Pancreas (tissue), 10 donors: ENCODE data around the gene RAP1GAP. TPM values are rescaled to one million over a fixed set of nuclear protein-coding genes. Genes with fewer than 3 reads are reported as not detected.

ENCODE experiments used
- ATAC-seq, 4 donors: fragments of 200-7000 bp; cut with Tn5 transposase; one replicate each; pipeline versions ENCODE4 v1.8.0 to v1.9.1; 2020; ENCODE audit warnings: mild to moderate bottlenecking in 4 of 4, moderate library complexity in 4 of 4
- DNase-seq, 6 donors: peaks; one replicate each; pipeline ENCODE4 v3.0.0-alpha.2; 2020
- FAIRE-seq: peaks from 2 replicates; lab custom pipeline; 2012; peaks lifted over from hg19 to GRCh38; lab: Jason Lieb, UNC
- H3K27ac ChIP-seq, 4 donors: fragments of 200-600 bp; sonication (generic); 1 replicate in 3 of 4; 2 replicates in 1 of 4; pipeline versions ENCODE4 v1.5.0 to v1.8.0; 2020
- H3K27me3 ChIP-seq, 4 donors: fragments of 200-600 bp; one replicate each; pipeline ENCODE4 v1.8.0; 2021
- H3K36me3 ChIP-seq, 3 donors: fragments of 200-600 bp; sonication (generic) in 1 of 3; one replicate each; pipeline versions ENCODE4 v1.5.0 to v1.8.0; 2020 to 2021
- H3K4me1 ChIP-seq, 3 donors: fragments of 200-600 bp; one replicate each; pipeline ENCODE4 v1.8.0; 2021
- H3K4me3 ChIP-seq, 4 donors: fragments of 200-600 bp; sonication (generic) in 2 of 4; one replicate each; pipeline versions ENCODE4 v1.5.0 to v1.8.0; 2020 to 2021
- H3K9me3 ChIP-seq, 4 donors: fragments of 200-600 bp; one replicate each; pipeline ENCODE4 v1.8.0; 2021
- WGBS, 2 donors: extraction: QIAGEN DNeasy Blood & Tissue Kit; methylation state at CpG; one replicate each; pipeline ENCODE4 v1.1.7; 2013; 5-methylcytosine and 5-hydroxymethylcytosine counted together
- intact Hi-C, 3 donors: fragments of 100-400 bp; cut with DNase I; formaldehyde crosslinking; loops; one replicate each; pipeline versions ENCODE4 v1.11.1 to v1.14.2; 2022
- polyA plus RNA-seq, 2 donors: library from polyadenylated mRNA; stranded (reverse); fragments of 200-250 nt; gene quantifications; one replicate each; pipeline ENCODE4 v1.2.3, GENCODE V29; 2013
- total RNA-seq, 6 donors: library from RNA; stranded (reverse); fragmentation: NEBNext Ultra II Directional in 4 of 6; extraction: Animal tissue kit (Norgen Biotek cat#: 25700) in 4 of 6; gene quantifications; one replicate each; pipeline versions ENCODE4 v1.2.1 to v1.2.4, GENCODE V29; 2021 to 2023
- TF ChIP-seq, protein P1 (sequence below), 4 donors: fragments of 200-600 bp; sonication (generic) in 3 of 4; IDR thresholded peaks; one replicate each; pipeline versions ENCODE4 v1.5.0 to v1.8.0; 2021; ENCODE audit warnings: antibody characterized with exemption in 4 of 4
- donor health status: healthy with polysubstance abuse.
- donor health status: DM: no; HTN: no; CAD: no; lungs with moderate emphysema.
- donor health status: DM: no; HTN: no; CAD: no.
- donor health status: control.
- donor health status: control.
- donor health status: Bipolar disorder and iron deficiency.
- donor health status: DM: yes; HTN: yes; CAD: no.
- donor health status: DM: no; HTN: no; CAD: no.
- donor health status: DM: no; HTN: no; CAD: no.
- donor health status: DM: yes; HTN: yes; CAD: no.

RAP1GAP gene
- total and polyA plus RNA-seq, 8 donors: 53.4 to 100 (median 73.0) TPM

DNA sequence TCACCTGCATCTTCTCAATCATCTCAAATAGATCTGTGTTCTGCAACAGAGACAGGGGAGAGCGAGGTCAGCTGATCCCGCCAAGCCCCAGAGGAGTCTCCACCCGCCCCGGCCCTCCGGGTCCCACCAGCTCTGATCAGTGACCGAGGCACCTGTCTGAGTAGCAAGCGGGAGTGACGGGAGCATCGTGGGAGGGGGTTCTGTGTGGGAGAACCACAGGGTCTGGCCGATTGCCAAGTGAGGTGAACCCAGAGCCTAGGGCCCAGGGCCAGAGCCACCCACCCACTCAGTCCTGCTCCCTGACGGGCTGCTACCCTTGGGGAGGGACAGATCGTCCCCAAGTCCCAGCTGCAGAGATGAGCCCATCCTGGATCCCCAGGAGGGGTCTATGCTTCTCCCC is 49.1 kb downstream of the RAP1GAP start:
- DNase-seq (peak in 3 of 6 donors; percentile 39 to 84 (median 70)), FAIRE-seq (no peak)

DNA sequence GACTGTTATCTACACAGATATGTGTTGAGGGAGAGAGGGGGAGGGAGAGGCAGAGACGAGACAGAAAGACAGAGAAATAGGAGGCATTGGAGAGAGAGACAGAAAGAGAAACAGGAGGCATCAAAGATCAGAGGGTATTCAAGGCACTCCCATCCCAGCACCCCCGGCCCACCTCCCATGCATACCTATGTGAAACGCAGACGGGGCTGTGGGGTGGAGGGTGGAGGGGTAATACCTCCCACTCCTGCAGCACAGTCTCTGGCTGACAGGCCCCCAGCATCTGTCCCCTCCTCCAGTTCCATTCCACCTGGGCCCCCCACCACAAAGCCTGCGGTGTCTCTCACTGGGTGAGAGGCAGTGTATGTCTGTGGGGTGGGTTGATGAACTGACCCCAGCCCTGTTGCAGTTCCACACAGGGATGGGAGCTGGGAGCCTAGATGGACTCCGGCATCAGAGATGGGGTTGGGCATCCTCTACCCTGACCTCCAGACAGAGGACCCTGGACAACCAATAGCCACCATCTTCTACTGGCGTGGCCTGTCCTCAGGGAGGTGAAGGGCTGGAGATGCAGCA is 49.7 kb downstream of the RAP1GAP start:
- intact Hi-C loops: no loop called here
- 44 to 47% methylated on average over 7 of the region's 7 CpGs for WGBS, 2 donors
- no peak for FAIRE-seq
- peak overlapping the region; percentile 64 to 92 (median 84) for H3K4me3 ChIP-seq
- H3K27me3 ChIP-seq: no peaks in the 10 kb centered on the region
- TF ChIP-seq, protein P1, sequence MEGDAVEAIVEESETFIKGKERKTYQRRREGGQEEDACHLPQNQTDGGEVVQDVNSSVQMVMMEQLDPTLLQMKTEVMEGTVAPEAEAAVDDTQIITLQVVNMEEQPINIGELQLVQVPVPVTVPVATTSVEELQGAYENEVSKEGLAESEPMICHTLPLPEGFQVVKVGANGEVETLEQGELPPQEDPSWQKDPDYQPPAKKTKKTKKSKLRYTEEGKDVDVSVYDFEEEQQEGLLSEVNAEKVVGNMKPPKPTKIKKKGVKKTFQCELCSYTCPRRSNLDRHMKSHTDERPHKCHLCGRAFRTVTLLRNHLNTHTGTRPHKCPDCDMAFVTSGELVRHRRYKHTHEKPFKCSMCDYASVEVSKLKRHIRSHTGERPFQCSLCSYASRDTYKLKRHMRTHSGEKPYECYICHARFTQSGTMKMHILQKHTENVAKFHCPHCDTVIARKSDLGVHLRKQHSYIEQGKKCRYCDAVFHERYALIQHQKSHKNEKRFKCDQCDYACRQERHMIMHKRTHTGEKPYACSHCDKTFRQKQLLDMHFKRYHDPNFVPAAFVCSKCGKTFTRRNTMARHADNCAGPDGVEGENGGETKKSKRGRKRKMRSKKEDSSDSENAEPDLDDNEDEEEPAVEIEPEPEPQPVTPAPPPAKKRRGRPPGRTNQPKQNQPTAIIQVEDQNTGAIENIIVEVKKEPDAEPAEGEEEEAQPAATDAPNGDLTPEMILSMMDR (IDR thresholded peaks at IDR 0.05): no peak
- ATAC-seq: no peak
- no peaks in the 10 kb centered on the region for H3K36me3 ChIP-seq
- peaks cover 32 to 47% (median 44%) of the 10 kb centered on the region in 3 donors for H3K4me1 ChIP-seq
- DNase-seq: peak in 1 of 6 donors; percentile 56
- no peaks in the 10 kb centered on the region for H3K9me3 ChIP-seq
- H3K27ac ChIP-seq: peak overlapping the region in 2 of 4 donors; percentile 46 to 64

More for the DNA sequence above, 49.1 kb downstream of the RAP1GAP start:
- H3K27ac ChIP-seq: peak overlapping the region; percentile 3 to 64 (median 36)
- intact Hi-C loops: no loop called here
- H3K4me1 ChIP-seq: peaks cover 37 to 52% (median 50%) of the 10 kb centered on the region in 3 donors
- 24 to 33% methylated on average over 11 to 12 of the region's 12 CpGs for WGBS, 2 donors
- H3K27me3 ChIP-seq: no peaks in the 10 kb centered on the region
- H3K36me3 ChIP-seq: no peaks in the 10 kb centered on the region
- no peaks in the 10 kb centered on the region for H3K9me3 ChIP-seq
- TF ChIP-seq, protein P1 (IDR thresholded peaks at IDR 0.05): no peak
- peak overlapping the region; percentile 64 to 92 (median 84) for H3K4me3 ChIP-seq
- ATAC-seq: no peak

DNA sequence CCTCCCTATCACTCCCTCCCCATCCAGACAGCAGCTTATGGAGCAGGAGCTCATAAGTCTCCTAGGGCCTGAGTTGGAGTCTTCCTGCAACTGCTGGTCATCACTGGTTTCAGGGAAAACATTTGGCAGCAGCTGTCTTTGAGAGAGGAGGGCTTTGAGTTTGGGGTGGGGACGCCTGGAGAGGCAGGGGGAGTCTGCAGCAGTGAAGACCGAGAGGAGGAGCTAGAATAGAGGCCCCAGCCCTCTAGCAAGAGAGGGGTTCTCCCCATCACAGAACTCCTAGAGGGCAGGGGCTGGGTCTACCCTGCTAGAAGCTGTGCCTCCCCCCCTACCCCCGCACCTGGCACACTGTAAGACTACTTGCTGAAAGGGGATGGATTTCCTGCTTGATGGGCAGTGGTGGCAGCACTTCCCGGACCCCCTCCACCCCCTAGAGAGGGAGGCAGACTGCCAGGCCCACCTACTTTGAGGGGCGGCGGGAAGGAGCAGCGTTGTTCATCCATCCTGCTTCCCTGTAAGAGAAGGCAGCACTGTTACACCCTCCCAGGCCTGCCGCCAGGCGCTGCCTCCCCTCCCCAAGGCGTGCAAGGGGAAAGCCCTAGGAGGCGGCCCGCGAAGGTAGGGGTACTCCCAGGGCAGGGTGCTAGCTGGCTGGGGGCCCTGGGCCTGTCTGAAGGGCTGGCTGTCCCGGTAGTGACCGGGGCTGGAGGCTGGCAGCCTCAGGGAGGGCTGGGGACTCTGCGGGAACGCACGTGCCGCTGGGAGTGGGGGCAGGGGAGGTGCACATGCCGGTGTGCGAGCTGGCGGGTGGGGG is 50.4 kb downstream of the RAP1GAP start:
- 24 to 30% methylated on average over 22 of the region's 22 CpGs for WGBS, 2 donors
- Histone ChIP-seq H3K4me1 (peaks cover 25 to 40% (median 38%) of the 10 kb centered on the region in 3 donors), H3K4me3 (peak overlapping the region in 2 of 4 donors; percentile 87 to 92), H3K27me3 (no peaks in the 10 kb centered on the region), H3K9me3 (no peaks in the 10 kb centered on the region), H3K36me3 (peaks cover 0 to 7% (median 0%) of the 10 kb centered on the region in 3 donors), H3K27ac (peak overlapping the region in 3 of 4 donors; percentile 16 to 64 (median 46))
- DNase-seq (peak in 3 of 6 donors; percentile 48 to 86 (median 75)), FAIRE-seq (no peak), ATAC-seq (peak in 1 of 4 donors; percentile 1)
- intact Hi-C loops: no loop called here
- TF ChIP-seq, protein P1 (IDR thresholded peaks at IDR 0.05): no peak

DNA sequence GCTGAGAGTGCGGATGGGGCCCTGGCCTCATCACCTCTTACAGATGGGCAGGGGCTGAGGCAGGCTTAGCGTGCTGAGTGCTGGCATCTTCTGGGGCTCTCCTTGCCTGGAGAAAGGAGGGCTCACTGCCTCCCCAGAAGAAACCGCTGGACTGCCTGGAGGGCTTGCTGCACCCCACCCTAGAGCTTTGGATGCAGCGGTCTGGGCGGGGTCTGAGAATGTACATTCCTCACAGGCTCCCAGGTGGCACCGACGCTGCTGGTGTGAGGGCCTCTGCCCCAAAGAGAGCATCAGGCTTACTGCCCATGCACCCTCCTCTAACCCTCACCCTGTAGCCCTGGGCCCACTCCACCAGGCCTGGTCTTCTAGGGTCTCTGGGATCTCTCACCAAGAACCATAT is 51.1 kb downstream of the RAP1GAP start:
- Histone ChIP-seq H3K27me3 (no peaks in the 10 kb centered on the region), H3K36me3 (peaks cover 0 to 14% (median 1%) of the 10 kb centered on the region in 3 donors), H3K4me1 (peaks cover 23 to 33% (median 31%) of the 10 kb centered on the region in 3 donors), H3K9me3 (no peaks in the 10 kb centered on the region), H3K27ac (peak overlapping the region in 2 of 4 donors; percentile 16 to 44), H3K4me3 (no peak overlapping the region)
- DNase-seq: peak in 1 of 6 donors; percentile 56
- 76 to 82% methylated on average over 7 of the region's 7 CpGs for WGBS, 2 donors
- TF ChIP-seq, protein P1 (IDR thresholded peaks at IDR 0.05): no peak
- no peak for FAIRE-seq
- no peak for ATAC-seq
- intact Hi-C loops: no loop called here
